ENCODE measurements around the gene SZT2.
"Not testable (repeated sequence)": the region's sequence is repeated elsewhere in the genome, so short reads cannot be mapped to it uniquely, and the experiment has no call there.

SZT2 gene

DNA sequence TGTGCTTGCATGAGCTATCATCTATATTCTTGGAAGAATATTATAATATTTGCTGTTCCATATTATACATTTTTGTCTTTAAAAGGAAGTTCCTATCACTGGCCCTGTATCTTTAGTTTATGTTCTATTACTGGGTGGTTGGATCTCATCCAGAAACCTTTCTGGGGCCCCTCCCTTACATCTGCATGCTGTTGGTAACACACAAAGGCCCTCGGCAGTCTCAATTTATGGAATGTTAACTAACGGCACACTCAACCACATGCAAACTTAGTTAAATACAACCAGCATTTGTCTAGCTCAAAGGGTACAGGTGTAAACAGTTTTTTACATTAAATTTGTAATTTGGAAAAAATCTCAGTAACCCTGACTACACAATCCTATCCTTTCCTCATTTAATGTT is 73.8 kb downstream of the SZT2 start:
- no peak for DNase-seq

DNA sequence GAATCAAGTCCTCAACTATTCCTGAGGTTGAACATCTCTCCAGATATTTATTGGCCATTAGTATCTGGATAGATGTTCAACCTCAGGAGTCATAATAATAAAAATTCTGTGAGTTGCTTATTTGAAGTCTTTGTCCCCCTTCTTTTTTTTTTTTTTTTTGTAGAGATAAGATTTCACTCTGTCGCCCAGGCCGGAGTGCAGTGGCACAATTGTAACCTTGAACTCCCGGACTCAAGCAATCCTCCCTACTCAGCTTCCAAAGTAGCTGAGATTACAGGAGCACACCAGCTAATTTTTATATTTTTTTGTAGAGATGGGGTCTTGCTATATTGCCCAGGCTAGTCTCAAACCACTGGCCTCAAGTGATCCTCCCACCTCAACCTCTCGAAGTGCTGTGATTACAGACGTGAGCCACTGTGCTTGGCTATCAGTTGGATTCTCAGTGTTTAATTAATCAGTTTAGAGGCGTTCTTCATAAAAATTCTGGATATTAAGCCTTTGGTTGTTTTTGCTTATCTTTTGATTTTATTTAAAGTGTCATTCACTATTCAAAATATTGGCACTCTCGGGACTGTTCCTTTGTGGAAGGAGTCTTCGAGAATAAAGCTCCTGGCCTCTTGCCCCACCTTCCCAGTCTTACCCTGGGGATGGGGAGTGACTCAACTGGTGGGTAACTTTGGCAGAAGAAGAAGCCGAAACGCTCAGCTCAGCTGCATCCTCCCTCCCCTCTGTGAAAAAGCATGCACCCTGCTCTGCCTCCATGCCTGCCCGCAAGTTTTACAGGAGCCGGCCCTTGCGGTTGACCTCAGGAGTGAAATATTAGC is 75.2 kb downstream of the SZT2 start:
- no peak for DNase-seq

DNA sequence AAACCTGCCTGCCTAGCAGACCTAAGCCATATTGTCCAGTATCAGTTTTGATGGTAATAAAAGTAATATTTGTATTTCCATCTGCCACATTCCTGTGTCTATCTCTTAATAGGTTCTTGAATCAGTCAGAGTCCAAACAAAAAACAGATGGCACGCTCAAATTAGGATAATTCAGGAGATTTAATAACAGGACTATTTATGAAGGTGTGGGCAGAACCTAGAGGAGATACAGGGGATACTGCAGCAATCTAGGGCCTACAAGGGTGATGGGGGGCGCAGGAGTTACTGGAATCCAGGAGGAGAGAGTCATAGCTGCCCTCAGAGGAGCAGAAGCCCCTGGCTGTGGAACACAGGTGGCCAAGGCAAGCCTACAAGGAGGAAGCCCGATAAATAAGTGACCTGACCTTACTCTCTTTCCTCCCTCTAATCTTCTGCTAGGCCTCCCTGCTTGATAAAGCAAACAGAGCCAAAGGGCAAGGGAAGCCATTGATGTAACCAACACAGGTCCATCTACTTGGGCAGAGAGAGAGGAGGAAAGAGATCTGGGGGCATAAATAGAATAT is 75.9 kb downstream of the SZT2 start:
- no peak for DNase-seq

DNA sequence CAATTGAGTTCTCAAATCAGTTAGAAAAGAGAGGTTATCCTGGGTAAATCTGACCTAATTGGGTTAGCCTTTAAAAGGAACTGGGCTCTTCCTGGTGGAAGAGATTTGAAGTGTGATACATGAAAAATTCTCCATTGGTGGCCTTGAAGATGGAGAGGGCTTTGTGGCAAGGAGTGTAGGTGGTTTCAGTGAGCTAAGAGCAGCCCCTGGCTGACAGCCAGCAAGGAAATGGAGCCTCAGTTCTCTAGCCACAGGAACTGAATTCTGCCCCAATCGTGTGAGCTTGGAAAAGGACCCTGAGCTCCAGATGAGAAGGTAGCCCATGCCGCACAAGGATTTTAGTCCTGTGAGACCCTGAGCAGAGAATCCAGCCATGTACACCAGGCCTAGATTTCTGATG is 76.7 kb downstream of the SZT2 start:
- no peak for DNase-seq

DNA sequence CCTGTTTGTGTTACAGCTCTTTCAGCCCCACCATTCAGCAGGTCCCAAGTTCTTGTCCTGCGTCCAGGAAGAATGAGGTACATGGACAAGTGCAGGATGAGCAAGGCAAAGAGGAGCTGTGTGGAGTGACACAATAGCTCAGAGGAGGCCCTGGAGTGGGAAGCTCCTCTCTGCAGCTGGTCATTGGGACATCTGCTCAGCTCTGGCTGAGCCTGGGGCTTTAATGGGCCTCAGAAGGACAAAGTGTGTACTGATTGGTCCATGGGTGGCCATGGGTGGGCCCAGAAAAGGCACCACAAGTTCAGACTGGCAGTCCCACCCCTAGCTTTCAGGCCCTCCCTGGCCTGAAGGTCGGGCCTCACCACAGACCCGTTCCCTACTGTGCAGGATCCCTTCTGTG is 78.7 kb downstream of the SZT2 start:
- no peak for DNase-seq

DNA sequence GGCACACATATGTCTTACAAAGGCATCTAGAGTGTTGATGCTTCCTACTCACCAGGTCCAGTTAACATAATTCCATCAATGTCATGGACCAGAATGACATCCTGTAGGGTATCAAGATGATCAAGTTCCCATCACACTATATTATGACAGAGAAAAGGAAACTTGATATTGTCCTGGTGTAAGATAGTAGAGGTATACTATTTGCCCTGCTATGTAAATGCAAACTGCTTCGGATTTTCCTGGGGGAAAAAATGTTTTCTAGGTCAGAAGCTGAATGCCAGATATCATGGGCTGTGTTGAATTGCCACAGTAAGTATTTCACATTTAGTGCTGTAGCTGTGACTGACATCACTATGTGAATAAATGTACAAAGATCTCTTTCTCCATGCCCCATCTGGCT is 80.2 kb downstream of the SZT2 start:
- no peak for DNase-seq

DNA sequence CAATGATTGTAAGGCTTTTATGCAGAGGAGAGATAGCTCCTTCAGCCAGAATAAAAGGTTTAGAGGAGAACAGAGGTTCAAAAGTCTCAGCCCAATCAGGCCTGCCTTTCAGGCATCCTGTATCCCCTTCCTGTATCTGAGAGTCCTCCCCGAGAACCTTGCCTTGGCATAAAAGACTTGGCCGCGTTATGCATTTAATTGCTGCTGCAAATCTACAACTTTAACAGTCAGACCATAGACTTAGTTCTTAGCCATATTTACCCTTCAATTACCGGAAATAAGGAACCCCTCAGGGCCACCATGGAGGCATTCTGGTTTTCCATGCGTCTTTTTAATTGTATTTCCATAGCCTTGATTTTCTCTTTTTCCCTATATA is 82.4 kb downstream of the SZT2 start:
- DNase-seq: no peak

DNA sequence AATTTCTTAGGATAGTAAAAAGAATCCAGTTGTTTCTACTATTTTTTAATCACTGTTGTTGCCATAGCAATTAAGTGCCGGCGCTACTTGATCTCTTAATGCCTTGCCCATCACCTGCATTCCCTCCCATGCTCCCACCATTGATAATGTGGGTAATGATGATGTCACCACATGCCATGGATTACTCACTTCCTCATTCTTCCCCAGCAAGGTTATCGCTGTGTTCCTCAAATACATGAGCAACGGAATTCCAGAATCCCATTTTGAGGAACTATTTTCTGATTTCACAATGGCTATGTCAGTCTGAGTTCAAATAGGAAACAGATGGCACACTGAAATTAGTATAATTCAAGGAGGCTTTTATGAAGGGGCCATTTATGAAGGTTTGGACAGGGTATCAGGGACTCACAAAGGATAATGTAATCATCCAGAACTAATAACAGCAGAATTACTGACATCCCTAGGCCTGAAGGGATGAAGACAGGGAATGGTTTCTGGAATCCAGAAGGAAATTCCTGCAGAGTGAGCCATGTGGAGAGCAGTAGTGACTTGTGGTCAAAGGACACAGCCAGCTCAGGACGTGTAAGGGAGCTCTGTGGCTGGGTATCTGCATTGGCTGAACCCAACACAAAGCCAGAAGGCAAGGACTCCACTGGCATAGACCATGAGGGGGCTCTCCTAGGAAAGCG is 82.9 kb downstream of the SZT2 start:
- not testable (repeated sequence) for DNase-seq

DNA sequence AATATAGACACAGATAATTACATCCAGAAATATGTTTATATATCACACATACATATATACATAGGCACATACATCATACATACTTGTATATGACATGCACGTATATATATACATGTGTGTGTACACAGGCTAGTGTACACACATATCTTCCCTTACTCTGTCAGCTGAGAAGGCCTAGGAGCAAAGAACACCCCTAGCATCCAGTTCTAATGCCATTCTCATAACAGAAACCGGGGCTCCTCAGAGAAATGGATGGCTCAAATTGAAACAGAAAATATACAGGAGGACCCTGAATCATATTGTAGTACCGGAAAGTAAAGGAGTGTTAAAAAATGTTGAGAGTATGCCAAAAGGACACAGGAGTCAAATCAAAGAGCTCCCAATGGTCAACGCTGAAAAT is 83.8 kb downstream of the SZT2 start:
- no peak for DNase-seq

DNA sequence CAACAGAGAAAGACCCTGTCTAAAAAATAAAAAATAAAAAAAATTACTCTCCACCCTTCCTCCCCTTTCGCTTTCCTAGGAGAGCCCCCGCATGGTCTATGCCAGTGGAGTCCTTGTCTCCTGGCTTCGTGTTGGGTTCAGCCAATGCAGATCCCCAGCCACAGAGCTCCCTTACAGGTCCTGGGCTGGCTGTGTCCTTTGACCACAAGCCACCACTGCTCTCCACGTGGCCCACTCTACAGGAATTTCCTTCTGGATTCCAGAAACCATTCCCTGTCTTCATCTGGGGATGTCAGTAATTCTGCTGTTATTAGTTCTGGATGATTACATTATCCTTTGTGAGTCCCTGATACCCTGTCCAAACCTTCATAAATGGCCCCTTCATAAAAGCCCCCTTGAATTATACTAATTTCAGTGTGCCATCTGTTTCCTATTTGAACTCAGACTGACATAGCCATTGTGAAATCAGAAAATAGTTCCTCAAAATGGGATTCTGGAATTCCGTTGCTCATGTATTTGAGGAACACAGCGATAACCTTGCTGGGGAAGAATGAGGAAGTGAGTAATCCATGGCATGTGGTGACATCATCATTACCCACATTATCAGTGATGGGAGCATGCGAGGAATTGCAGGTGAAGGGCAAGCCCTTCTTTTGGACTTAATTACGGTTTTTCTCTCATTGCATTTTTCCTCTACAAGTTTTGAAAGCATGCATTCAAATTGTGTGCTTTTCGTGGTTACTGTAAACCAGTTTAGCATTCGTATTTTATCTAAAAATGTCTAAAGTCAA is 86.1 kb downstream of the SZT2 start:
- not testable (repeated sequence) for DNase-seq

DNA sequence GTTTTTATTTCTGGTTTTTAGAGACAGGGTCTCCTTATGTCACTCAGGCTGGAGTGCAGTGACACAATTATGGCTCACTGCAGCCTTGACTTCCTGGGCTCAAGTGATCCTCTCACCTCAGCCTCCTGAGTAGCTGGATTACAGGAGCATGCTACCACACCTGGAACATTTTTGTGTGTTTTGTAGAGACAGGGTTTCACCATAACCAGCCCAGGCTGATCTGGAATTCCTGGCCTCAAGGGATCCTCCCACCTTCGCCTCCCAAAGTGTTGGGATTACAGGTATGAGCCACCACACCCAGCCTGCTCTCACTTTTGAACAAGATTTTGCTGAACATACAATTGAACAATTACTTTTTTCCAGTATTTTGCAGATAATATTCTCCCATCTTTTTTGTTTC is 88.0 kb downstream of the SZT2 start:
- no peak for DNase-seq

DNA sequence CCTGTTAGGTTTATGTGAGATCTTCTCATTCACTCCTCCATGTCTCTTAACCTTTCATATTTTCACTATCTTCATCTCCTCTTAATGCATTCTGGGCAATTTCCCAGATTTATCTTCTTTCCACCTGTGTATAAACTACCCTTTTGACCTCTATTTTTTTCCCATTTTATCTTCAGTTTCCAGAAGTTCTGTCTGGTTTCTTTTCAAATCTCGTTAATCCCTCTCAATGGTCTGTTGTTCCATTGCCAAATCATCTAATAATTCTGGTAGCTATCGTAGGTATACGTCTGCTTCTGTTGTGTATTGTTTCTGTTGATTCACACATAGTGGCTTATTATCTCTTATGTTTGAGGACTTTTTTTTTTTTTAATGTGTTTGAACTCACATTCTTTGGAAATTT is 89.7 kb downstream of the SZT2 start:
- DNase-seq: no peak

DNA sequence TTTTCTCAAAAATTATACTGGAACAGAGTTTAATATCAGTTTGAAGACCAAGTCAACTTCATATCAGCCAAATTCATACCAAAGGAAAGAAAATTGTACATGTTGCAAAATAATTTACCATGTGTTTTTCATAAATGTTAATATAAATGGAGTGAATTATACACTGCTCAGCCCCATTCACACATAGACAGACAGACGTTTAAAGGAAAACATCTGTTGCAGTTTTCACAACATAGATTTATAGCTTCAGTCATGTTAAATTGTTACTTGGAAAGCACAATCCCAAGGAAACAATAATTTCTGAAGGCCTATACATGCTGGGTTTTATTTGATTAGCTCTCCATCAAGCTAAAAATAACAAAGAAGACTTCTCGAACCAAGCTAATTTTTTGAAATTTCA is 91.8 kb downstream of the SZT2 start:
- no peak for DNase-seq

DNA sequence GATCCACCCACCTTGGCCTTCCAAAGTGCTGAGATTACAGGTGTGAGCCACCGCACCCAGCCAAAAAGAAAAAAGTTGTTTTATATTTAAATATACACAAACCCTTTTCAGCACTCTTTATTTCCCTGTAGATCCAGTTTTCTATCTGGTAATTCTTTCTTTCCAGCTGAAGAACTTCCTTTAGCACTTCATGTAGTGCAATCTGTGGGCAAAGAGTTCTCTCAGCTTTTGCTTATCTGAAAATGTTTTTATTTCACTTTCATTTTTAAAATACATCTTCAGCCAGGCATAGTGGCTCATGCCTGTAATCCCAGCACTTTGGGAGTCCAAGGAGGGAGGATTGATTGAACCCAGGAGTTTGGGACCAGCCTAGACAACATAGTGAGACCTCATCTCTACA is 92.5 kb downstream of the SZT2 start:
- no peak for DNase-seq

DNA sequence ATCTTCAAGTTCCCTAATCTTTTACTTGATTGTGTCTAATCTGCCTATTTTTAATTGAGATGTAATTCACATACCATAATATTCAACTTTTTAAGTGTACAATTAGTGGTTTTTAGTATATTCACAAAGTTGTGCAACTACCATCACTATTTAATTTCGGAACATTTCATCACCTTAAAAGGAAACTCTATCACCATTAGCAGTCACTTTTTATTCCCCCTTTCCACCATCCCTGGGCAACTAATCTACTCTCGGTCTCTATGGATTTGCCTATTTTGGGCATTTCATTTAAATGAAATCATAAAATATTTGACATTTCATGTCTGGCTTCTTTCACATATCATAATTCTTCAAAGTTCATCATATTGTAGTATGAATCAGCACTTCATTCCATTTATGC is 94.7 kb downstream of the SZT2 start:
- no peak for DNase-seq

DNA sequence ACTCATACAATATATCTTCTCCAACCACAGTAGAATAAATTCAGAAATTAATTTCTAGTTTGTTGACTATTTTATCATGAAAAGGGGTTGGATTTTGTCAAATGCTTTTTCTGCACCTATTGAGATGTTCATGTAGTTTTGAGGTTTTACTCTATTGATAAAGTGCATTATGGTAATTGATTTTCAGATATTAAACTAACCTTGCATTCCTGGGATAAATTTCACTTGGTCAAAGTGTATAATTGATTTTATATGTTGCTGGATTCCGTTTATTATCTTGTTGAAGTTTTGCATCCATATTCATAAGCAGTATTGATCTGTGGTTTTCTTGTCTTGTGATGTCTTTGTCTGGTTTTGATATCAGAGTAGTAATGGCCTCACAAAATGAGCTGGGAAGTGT is 98.5 kb downstream of the SZT2 start:
- DNase-seq: no peak

DNA sequence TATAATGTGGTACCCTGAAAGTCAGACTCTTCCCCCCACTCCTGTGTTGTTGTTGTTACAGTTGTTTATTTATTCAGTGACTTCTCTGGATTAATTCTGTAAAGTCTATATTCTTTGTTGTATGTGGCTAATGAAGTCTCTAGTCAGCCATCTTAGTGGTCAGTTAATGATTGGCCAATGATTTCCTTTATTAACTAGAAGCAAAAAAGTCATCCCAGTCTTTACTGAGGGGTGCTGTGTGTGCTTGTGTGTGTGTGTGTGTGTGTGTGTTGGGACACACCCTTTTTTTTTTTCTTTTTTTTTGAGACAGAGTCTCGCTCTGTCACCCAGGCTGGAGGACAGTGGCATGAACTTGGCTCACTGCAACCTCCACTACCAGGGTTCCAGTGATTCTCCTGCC is 101.4 kb downstream of the SZT2 start:
- no peak for DNase-seq

DNA sequence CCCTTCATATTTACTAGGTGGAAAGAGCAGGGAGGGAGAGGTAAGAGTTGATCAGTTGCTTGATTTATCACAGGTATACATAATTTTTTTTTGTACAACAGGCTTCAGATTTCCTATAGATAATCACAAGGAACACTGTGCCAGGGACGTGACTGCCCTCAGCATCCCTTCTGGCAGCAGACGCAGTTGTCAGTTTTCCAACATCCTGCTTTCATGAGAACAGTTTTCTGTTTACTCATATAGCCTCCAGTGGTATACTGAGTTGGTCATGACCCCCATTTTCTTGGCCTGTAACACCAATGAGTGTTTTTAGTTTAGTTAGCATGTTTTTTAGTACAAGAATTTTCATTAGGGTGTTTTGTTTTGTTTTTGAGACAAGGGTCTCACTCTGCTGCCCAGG is 103.1 kb downstream of the SZT2 start:
- DNase-seq: no peak

DNA sequence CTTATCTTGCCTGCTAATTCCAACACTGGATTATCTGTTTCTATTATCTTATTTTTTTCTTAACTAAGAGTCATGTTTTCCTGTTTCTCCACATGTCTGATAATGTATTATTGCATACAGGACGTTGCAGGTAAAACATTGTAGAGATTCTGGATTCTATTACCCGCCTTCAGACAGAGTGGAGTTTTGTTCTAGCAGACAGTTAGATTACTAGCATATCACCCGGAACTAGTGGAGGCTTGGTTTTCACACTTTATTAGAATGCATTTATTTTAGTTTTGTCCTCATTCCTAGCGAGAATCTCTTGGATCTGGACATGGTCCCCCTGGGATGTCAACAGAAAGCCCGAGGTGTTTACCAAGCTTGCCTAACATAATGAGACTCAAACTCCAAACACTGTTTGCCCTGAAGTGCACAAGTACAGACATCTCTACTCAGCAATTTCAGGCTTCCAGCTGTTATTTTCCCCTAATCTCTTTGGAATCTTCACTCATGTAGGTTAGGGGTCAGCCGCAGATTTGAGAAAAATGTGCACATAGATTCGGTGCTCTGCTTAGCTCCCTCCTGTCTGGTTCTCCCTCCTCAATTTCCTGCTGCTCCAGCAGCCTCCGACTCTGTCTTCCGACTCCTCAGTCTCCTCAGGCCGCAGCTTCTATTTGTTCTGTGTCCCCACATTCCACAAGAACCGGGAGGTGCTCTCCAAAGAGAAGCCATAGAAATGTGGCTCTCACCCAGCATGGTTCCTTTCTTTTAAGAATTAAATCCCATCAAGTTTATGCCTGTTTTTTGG is 104.2 kb downstream of the SZT2 start:
- DNase-seq: no peak

DNA sequence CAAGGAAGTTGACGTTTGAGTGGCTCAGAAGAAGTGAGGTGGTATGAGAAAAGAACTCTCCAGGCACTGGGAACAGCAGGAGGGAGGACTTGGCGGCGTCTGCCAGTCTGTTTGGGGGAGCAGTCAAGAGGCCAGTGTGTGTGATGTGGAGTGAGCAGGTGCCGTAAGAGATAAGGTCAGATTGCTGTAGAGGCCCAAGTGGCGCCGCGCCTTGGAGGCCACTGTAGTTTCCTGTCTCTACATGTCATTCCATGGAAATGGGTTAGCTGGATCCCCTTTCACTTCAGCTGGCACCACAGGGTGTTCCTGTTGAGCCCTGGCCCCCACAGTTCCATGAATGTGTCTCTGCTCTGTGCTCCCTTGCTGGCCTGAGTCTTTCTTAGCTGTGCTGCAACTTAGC is 105.5 kb downstream of the SZT2 start:
- no peak for DNase-seq

DNA sequence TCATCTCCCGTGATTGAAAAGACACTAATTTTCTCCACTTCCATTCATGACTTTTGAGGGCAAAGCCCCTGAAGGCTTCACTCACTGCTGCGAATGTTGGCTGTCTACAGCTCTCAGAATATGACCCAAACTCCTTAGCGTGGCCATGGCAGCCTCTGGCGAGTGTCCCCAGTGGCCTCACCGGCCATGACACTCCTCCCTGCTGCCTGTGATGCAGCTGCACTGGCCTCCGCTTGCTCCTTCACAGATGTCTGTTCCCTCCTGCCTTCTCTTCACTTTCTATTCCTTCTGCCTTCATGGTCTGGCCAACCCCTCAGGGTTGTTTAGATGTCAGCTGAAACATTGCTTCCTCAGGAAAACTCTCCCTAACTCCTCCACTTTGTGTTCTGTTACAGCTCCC is 110.2 kb downstream of the SZT2 start:
- DNase-seq: no peak

DNA sequence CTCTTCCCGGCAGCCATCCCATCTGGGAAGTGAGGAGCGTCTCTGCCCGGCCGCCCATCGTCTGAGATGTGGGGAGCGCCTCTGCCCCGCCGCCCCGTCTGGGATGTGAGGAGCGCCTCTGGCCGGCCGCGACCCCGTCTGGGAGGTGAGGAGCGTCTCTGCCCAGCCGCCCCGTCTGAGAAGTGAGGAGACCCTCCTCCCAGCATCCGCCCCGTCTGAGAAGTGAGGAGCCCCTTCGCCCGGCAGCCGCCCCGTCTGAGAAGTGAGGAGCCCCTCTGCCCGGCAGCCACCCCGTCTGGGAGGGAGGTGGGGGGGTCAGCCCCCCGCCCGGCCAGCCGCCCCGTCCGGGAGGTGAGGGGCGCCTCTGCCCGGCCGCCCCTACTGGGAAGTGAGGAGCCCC is 112.1 kb downstream of the SZT2 start:
- DNase-seq: not testable (repeated sequence)

DNA sequence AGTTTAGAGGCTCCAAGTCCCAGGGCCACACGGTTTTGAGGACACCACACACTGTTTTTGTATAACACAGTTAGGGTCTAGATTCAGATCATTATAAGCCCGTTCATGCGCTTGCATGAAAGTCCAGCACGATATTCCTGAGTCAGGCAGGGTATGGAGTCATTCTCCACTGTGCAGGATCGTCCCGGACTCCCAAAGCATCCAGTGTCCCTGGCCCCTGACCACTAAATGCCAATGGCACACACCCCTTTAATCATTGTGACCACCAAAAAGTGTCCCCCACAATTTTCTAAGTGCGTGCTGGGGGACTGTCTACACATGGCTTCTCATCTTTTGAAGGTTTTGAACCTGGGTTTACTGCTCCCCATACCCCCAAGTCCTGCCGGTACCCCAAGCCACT is 113.8 kb downstream of the SZT2 start:
- no peak for DNase-seq
